ENCODE data around the gene SMPDL3B.
A peak's percentile ranks its signal among the peaks of the same experiment; 100 is the strongest.

The SMPDL3B gene

GRCh38 chr1:27928216-27928954 lies 6.4 kb upstream of the SMPDL3B start:
- Histone ChIP-seq H3K4me3 (ENCODE audit: low read depth, low read length) (no peak overlapping the region), H3K9me3 (ENCODE audit: control insufficient read depth, insufficient read depth, low read depth, low read length) (no peaks in the 10 kb centered on the region), H3K36me3 (ENCODE audit: control insufficient read depth in 2 of 2, insufficient read depth in 1 of 2, low read length in 2 of 2) (no peaks in the 10 kb centered on the region), H3K4me1 (ENCODE audit: control insufficient read depth, insufficient read depth, low read length) (no peaks in the 10 kb centered on the region), H3K27ac (ENCODE audit: extremely low read depth, low read depth, low read length) (no peak overlapping the region)
- CTCF ChIA-PET = interaction anchor here (1.3 kb wide), 2 partner anchors 12 to 20 kb away, joined by 3 to 6 read pairs; no protein-coding TSS in a partner anchor
- TF ChIP-seq ZBTB26 (tag by site-specific recombination; optimal IDR thresholded peaks at IDR 0.05) = no peak
- TF ChIP-seq ZNF121 (tag by site-specific recombination; IDR thresholded peaks at IDR 0.05) = peak; percentile 47; the same call in 1 of the 2 replicates
- POLR2A ChIA-PET = interaction anchor here (0.6 kb wide), 1 partner anchor 329 kb away, joined by 7 read pairs; no protein-coding TSS in a partner anchor

- no peaks in the 10 kb centered on the region for H3K36me3 ChIP-seq (ENCODE audit: control insufficient read depth in 2 of 2, insufficient read depth in 1 of 2, low read length in 2 of 2)
- ChIA-PET CTCF (interaction anchor here (0.8 to 1.2 kb wide), 2 partner anchors 8 to 10 kb away, joined by 3 to 4 read pairs; no protein-coding TSS in a partner anchor), POLR2A (no interaction called here)
- H3K4me3 ChIP-seq (ENCODE audit: low read depth, low read length) = no peak overlapping the region
- no peak overlapping the region for H3K27ac ChIP-seq (ENCODE audit: extremely low read depth, low read depth, low read length)
- no peaks in the 10 kb centered on the region for H3K9me3 ChIP-seq (ENCODE audit: control insufficient read depth, insufficient read depth, low read depth, low read length)
- TF ChIP-seq ZNF629 (tag by site-specific recombination; IDR thresholded peaks at IDR 0.05) = no peak
- peaks cover 3% of the 10 kb centered on the region; the same call in 1 of the 2 replicates for H3K4me1 ChIP-seq (ENCODE audit: control insufficient read depth, insufficient read depth, low read length)
These were observed 3.6 kb upstream of the SMPDL3B start for GRCh38 chr1:27931184-27931583.

- H3K36me3 ChIP-seq (ENCODE audit: control insufficient read depth in 2 of 2, insufficient read depth in 1 of 2, low read length in 2 of 2) = no peaks in the 10 kb centered on the region
- H3K27ac ChIP-seq (ENCODE audit: extremely low read depth, low read depth, low read length) = no peak overlapping the region
- H3K9me3 ChIP-seq (ENCODE audit: control insufficient read depth, insufficient read depth, low read depth, low read length) = no peaks in the 10 kb centered on the region
- peaks cover 3% of the 10 kb centered on the region; the same call in 1 of the 2 replicates for H3K4me1 ChIP-seq (ENCODE audit: control insufficient read depth, insufficient read depth, low read length)
- H3K4me3 ChIP-seq (ENCODE audit: low read depth, low read length) = no peak overlapping the region
- POLR2A ChIA-PET = no interaction called here
- CTCF ChIA-PET = interaction anchor here (1.2 kb wide), 1 partner anchor 9 kb away, joined by 3 read pairs; no protein-coding TSS in a partner anchor
- TF ChIP-seq TRIM28 (IDR thresholded peaks at IDR 0.05; ENCODE audit: borderline replicate concordance, low read length) = no peak
- no peak for TF ChIP-seq PRDM1 (tag by site-specific recombination; IDR thresholded peaks at IDR 0.05)
- no peak for TF ChIP-seq ZNF623 (tag by site-specific recombination; IDR thresholded peaks at IDR 0.05)
- no peak for TF ChIP-seq PRDM6 (tag by site-specific recombination; IDR thresholded peaks at IDR 0.05)
- TF ChIP-seq SETDB1 (IDR thresholded peaks at IDR 0.05; ENCODE audit: insufficient read length, low read length) = no peak
- TF ChIP-seq, protein P1, sequence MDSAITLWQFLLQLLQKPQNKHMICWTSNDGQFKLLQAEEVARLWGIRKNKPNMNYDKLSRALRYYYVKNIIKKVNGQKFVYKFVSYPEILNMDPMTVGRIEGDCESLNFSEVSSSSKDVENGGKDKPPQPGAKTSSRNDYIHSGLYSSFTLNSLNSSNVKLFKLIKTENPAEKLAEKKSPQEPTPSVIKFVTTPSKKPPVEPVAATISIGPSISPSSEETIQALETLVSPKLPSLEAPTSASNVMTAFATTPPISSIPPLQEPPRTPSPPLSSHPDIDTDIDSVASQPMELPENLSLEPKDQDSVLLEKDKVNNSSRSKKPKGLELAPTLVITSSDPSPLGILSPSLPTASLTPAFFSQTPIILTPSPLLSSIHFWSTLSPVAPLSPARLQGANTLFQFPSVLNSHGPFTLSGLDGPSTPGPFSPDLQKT (IDR thresholded peaks at IDR 0.05; ENCODE audit: borderline replicate concordance, low read depth, low read length) = no peak
- TF ChIP-seq PRDM2 (tag by site-specific recombination; IDR thresholded peaks at IDR 0.05; ENCODE audit: borderline replicate concordance) = no peak
- no peak for TF ChIP-seq ZXDB (tag by site-specific recombination; IDR thresholded peaks at IDR 0.05)
- TF ChIP-seq ZNF354C (tag by site-specific recombination; IDR thresholded peaks at IDR 0.05; ENCODE audit: borderline replicate concordance, low read depth) = no peak
- no peak for TF ChIP-seq ZNF621 (tag by site-specific recombination; IDR thresholded peaks at IDR 0.05)
- TF ChIP-seq ZNF585B (tag by site-specific recombination; IDR thresholded peaks at IDR 0.05) = no peak
- no peak for TF ChIP-seq ZNF785 (tag by site-specific recombination; IDR thresholded peaks at IDR 0.05)
- no peak for TF ChIP-seq ZNF701 (tag by site-specific recombination; IDR thresholded peaks at IDR 0.05)
- TF ChIP-seq KLF10 (tag by site-specific recombination; IDR thresholded peaks at IDR 0.05) = no peak
These were observed 3.0 kb upstream of the SMPDL3B start for GRCh38 chr1:27931759-27932158.

All from HEK293 (cell line).